GM12874 (cell line): ENCODE data around the gene MYMK.

ENCODE experiments used
- TF ChIP-seq, protein P1 (sequence below): IDR thresholded peaks from 2 replicates; pipeline ENCODE4 v1.5.1; 2011; ENCODE audit warnings: low read depth, mild to moderate bottlenecking, control low read depth, low read length, moderate library complexity; ENCODE audit not compliant: insufficient read depth

MYMK gene

DNA sequence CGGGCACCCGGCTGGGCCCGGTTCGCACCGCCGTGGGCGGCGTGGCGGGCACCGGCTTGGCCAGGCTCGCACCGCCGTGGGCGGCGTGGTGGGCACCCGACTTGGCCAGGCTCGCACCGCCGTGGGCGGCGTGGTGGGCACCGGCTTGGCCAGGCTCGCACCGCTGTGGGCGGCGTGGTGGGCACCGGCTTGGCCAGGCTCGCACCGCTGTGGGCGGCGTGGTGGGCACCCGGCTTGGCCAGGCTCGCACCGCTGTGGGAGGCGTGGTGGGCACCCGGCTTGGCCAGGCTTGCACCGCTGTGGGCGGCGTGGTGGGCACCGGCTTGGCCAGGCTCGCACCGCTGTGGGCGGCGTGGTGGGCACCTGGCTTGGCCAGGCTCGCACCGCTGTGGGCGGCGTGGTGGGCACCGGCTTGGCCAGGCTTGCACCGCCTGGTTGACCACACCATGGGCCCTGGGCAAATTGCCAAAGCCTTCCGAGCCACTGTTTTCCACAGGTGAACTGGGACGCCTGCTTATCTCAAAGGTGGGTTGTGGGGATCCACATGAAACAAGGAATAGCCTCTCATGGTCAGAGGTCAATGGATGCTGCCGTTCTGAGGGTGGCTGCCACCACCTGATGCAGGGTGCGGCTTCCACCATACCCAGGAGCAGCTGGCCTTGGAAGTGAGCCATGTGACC lies 38.0 kb upstream of the MYMK start:
- TF ChIP-seq, protein P1, sequence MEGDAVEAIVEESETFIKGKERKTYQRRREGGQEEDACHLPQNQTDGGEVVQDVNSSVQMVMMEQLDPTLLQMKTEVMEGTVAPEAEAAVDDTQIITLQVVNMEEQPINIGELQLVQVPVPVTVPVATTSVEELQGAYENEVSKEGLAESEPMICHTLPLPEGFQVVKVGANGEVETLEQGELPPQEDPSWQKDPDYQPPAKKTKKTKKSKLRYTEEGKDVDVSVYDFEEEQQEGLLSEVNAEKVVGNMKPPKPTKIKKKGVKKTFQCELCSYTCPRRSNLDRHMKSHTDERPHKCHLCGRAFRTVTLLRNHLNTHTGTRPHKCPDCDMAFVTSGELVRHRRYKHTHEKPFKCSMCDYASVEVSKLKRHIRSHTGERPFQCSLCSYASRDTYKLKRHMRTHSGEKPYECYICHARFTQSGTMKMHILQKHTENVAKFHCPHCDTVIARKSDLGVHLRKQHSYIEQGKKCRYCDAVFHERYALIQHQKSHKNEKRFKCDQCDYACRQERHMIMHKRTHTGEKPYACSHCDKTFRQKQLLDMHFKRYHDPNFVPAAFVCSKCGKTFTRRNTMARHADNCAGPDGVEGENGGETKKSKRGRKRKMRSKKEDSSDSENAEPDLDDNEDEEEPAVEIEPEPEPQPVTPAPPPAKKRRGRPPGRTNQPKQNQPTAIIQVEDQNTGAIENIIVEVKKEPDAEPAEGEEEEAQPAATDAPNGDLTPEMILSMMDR = no peak

DNA sequence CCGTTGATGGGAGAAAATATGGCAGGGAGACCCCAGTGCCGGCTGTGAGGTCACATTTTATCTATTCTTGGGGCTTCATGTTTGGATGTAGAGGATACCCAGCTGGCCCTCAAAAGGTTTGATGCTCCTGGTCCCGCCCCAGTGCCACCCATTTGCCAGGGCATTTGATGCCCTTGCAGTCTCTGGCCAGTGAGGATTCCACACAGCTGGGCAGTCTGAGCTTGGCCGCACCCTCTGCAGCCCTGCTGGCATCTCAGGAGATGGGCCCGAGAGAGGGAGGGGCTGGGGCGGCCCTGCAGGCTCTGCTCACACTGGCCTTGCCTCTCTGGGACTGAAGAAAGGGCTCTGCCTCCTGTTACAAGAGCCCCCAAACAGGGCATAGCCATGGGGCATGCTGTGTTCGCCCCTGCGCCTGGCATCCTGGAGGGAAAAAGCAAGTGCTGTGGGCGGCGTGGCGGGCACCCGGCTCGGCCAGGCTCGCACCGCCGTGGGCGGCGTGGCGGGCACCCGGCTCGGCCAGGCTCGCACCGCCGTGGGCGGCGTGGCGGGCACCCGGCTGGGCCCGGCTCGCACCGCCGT lies 37.3 kb upstream of the MYMK start:
- TF ChIP-seq, protein P1 = no peak

DNA sequence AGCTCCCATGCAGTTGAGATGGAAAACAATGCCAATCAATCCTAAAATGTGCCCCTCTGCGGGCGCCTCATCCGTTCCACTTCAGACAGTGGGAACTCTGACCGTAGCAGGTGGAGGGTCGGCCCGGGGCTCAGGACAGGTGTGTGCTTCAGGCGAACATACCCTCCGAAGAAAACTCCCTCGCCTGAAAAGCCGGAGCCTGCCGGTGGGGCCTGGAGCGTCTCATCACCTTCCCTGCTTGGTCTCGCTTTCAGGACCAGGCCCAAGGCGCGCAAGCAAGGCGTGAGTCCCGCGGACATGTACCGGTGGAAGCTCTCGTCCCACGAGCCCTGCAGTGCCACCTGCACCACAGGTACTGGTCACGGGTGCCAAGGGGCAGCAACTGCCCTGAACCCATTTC lies 36.2 kb upstream of the MYMK start:
- TF ChIP-seq, protein P1 = no peak

DNA sequence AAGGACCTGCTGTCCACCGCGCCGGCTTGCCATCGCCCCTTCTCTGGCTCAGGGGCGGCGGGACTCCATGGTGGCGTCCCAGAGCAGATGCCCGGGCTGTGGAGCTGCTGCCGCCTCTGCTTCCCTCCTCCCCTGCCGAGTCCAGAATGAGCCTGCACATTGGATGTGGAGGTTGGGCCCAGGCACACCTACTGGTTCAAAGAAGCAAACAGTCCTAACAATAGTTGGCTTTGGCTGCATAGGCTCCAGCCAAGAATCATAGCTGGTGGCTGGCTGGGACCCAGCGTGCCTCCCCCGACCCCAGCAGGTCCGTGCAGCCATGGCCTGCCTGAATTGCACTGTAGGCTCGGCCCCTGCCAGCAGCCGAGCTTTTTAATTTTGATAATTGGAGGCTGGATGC lies 35.6 kb upstream of the MYMK start:
- TF ChIP-seq, protein P1 = no peak

DNA sequence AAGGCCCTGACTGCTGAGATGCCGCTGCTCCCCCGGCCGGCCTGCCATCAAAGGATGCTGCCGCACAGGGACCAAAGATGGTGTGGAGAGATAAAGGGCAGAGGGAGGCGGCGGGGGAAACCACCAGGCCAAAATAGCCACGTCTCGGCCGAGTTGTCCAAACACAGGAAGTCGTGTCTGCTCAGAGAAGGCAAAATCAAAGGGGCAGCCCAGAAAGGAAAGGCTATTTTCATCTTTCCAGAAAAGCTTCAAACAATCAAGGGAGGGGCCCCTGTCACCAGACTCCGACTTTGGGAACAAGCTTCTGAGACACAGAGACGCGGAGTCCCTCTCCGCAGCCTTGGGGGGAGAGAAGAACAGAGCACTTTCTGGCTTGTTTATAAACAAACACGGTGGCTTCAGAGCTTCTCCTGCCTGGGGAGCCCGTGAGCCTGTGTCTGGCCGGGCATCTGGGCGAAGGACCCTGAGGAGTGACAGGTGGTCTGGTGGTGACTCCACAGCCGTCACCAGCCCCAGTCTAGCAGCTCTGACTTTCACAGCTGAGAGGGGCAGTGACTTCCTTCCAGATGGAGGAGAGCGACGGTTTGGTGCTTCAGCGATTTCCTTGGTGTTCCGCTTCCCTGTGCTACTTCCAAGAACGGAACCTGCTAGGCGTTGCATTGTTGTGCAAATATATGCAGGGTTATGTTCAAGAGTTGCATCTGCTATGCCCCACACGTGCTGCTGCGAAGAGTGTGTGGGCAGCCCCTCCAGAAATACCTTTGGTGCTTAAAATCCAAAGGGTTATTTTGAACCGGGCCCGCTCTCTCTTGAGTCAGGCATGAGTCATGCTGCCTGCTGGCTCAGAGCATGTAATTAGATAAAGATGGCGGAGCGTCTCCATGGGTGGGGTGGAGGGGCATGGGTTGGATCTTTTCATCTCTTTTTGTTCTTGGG lies 33.7 kb upstream of the MYMK start:
- TF ChIP-seq, protein P1 = no peak

DNA sequence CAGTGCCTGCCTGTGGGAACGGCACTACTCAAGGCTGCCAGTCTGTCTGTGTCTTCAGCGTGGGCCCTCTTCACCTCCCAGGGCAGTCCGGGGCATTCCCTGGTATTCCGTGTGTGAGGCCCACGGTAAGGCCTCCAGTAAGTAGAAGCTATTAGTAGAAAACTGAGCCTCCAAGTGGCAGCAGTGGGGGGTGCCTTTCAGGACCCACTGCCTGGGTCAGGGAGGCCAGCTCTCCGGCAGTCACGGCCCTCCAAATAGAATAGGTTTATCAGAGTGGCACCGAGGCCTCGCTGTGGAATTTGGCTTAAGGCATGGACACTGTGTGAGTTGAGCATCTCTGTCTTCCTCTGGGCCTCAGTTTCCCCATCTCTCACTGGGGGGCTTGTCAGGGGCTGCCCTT lies 32.8 kb upstream of the MYMK start:
- TF ChIP-seq, protein P1 = no peak

DNA sequence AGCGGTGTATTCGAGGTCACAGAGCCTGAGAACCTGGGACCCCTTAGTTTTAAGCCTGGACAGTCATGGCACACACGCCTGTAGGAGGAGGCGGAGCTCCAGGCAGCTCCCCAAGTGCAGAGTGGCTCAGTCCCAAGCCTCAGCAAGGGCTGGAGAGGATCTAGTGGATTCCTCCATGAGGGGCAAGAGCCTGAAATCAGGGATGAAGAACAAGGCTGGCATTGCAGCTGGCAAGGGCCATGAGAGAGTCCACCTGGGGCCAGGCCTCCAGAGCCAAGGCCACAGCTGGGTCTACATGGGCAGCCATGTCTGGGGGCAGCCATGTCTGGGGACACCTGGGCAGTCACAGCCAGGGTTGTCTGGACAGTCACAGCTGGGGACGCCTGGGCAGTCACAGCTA lies 31.6 kb upstream of the MYMK start:
- TF ChIP-seq, protein P1 = no peak
